ENCODE results near the gene IGSF21.
"Not testable (repeated sequence)": the region's sequence is repeated elsewhere in the genome, so short reads cannot be mapped to it uniquely, and the experiment has no call there.

GRCh38 chr1:18165640-18166039, 58.0 kb downstream of the IGSF21 start:
- not testable (repeated sequence) for TF ChIP-seq CTCF (conservative IDR thresholded peaks at IDR 0.05; ENCODE audit: low read depth, low read length); MAFK (IDR thresholded peaks at IDR 0.05; ENCODE audit: low read depth, low read length); RAD21 (IDR thresholded peaks at IDR 0.05; ENCODE audit: low read length); POLR2A (IDR thresholded peaks at IDR 0.05; ENCODE audit: low read depth, low read length); RCOR1 (IDR thresholded peaks at IDR 0.05; ENCODE audit: insufficient replicate concordance, low read length); MXI1 (IDR thresholded peaks at IDR 0.05; ENCODE audit: borderline replicate concordance, low read depth, low read length)

All from IMR-90 (cell line).